ENCODE data around the gene NPAS3.

The NPAS3 gene

GRCh38 chr14:33493990-33494389 lies 555.3 kb downstream of the NPAS3 start:
- TF ChIP-seq CTCF (IDR thresholded peaks at IDR 0.05; ENCODE audit: borderline replicate concordance, insufficient read depth, low read depth, low read length): no peak
- no peak overlapping the region for H3K4me3 ChIP-seq (ENCODE audit: low read depth, low read length)

GRCh38 chr14:33499687-33500086 lies 561.0 kb downstream of the NPAS3 start:
- TF ChIP-seq CTCF (IDR thresholded peaks at IDR 0.05; ENCODE audit: borderline replicate concordance, insufficient read depth, low read depth, low read length): no peak
- no peak overlapping the region for H3K4me3 ChIP-seq (ENCODE audit: low read depth, low read length)

GRCh38 chr14:33504246-33505099 lies 565.8 kb downstream of the NPAS3 start:
- H3K4me3 ChIP-seq (ENCODE audit: low read depth, low read length): no peak overlapping the region
- TF ChIP-seq CTCF (IDR thresholded peaks at IDR 0.05; ENCODE audit: borderline replicate concordance, insufficient read depth, low read depth, low read length): no peak

- H3K4me3 ChIP-seq (ENCODE audit: low read depth, low read length): no peak overlapping the region
- no peak for TF ChIP-seq CTCF (IDR thresholded peaks at IDR 0.05; ENCODE audit: borderline replicate concordance, insufficient read depth, low read depth, low read length)
Observed at GRCh38 chr14:33505266-33505962, 566.7 kb downstream of the NPAS3 start.

- TF ChIP-seq CTCF (IDR thresholded peaks at IDR 0.05; ENCODE audit: borderline replicate concordance, insufficient read depth, low read depth, low read length): no peak
Observed at GRCh38 chr14:33505963-33506329, 567.3 kb downstream of the NPAS3 start.

GRCh38 chr14:33508126-33509062 lies 569.7 kb downstream of the NPAS3 start:
- no peak overlapping the region for H3K4me3 ChIP-seq (ENCODE audit: low read depth, low read length)
- TF ChIP-seq CTCF (IDR thresholded peaks at IDR 0.05; ENCODE audit: borderline replicate concordance, insufficient read depth, low read depth, low read length): no peak

More at GRCh38 chr14:33505963-33506329, 567.3 kb downstream of the NPAS3 start:
- no peak overlapping the region for H3K4me3 ChIP-seq (ENCODE audit: low read depth, low read length)

All from GM12875 (cell line).